HG02943 (cell line): ENCODE measurements around the gene FBP2.

Source experiments
- ATAC-seq: cut with Tn5 transposase; IDR thresholded peaks from one replicate; pipeline ENCODE4 v1.9.1; 2021; ENCODE audit warnings: mild to moderate bottlenecking, low read depth, moderate library complexity; ENCODE audit not compliant: unreplicated experiment

The FBP2 gene

DNA sequence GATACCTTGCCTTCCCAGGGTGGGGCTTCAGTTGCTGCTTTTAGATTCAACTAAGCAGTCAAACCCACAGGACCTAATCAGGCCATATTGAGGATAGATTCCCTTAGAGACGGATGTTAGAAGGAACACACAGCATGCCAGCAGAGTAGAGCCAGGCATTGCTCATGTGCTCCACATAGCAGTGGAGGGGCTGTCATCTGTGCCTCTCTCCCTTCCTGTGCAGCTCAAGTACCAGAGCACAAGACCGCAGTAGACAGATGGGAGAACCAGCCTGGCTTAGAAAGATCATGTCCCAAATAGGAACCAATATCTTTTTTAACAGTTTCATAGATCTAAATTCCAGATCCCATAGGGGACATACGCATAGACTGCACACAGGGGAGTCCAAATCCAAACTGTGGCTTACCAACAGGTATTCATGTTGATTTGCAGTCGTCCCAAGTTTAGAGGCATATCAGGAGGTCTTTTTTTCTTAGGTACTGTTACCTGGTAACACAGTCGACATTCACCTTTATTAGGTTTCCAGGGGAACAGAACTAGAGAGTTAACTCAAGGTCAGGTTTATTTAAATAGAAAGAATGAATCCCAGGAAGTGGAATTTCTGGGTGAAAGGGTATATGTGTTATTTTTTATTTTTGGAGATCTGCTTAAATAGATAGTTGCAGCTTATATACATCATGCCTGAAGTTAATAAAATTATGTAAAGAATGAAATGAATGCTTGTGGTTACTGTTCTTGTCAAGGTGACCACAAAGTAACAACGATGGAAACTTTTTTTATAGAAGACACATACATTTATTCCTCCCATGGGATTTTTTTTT lies 82.3 kb downstream of the FBP2 start:
- no peak for ATAC-seq
